Activated CD8-positive, alpha-beta memory T cell treated with anti-CD3 and anti-CD28 coated beads, Interleukin-2, amount 50 U/mL, for 1 hour (primary cell): Measurements from ENCODE around the gene CCDC40.
"Not testable (repeated sequence)": the region's sequence is repeated elsewhere in the genome, so short reads cannot be mapped to it uniquely, and the experiment has no call there.

Experiments
- DNase-seq: peaks from one replicate; pipeline ENCODE4 v3.0.0-alpha.2; 2020; ENCODE audit errors: extremely low read depth

The CCDC40 gene

GRCh38 chr17:80045703-80046102 is 9.3 kb downstream of the CCDC40 start:
- DNase-seq = no peak

GRCh38 chr17:80046709-80047108 is 10.3 kb downstream of the CCDC40 start:
- DNase-seq = not testable (repeated sequence)

DNA sequence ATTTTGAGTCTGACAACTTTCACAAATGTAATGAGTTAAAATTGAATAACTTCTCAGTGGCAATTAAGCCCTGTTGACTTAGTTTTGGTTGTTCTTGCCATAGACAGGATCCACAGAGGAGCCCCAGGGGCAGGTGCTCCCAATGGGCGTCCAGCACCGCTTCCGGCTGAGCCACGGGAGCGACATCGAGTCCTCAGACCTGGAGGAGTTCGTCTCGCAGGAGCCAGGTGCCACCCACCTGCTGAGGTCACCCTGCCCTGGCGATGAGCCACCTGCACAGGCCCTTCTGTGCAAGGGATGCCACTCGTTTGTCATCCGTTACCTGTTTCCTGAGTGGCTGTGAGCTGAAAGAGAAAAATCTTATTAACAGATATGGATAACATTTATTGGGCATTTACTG is 10.7 kb downstream of the CCDC40 start:
- DNase-seq = no peak

GRCh38 chr17:80049986-80050385 is 13.5 kb downstream of the CCDC40 start:
- no peak for DNase-seq

- no peak for DNase-seq
These were observed 14.3 kb downstream of the CCDC40 start for GRCh38 chr17:80050706-80051105.

GRCh38 chr17:80051681-80052080 is 15.2 kb downstream of the CCDC40 start:
- DNase-seq = no peak

DNA sequence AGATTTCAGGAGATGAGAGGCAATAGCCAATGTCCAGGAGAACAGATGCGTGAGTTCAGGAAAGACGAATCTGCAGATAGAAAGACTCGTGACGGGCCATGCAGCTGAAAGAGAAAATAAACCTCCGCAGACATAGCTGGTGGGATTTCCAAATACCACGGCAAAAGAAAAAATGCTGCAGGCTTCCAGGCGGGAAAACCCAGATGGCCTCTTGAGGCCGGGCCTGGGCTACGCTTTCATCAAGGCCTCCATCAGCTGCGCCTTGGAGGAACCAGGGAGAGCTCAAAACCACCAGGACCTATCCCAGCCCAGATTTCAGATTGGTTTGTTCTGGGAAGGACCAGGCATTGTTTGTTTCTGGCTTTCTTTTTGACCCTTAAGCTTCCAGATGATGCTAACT is 16.7 kb downstream of the CCDC40 start:
- DNase-seq = no peak

DNA sequence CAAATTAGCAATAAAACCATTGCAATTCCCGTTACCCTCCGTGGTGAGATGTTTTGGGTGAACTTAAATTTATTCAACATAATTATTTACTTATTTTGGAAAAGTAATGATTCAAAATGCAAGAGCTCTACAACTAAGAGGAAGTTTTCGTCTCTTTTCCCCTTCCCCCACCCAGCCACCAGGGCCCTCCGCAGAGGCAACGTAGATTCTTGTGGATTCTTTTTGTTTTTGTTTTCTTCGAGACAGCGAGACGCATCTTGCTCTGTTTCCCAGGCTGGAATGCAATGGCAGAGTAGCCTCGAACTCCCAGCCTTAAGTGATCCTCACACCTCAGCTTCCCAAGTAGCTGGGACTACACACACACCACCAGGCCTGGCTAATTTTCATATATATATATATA is 19.2 kb downstream of the CCDC40 start:
- DNase-seq = no peak

GRCh38 chr17:80058311-80058955 is 22.0 kb downstream of the CCDC40 start:
- DNase-seq = no peak

DNA sequence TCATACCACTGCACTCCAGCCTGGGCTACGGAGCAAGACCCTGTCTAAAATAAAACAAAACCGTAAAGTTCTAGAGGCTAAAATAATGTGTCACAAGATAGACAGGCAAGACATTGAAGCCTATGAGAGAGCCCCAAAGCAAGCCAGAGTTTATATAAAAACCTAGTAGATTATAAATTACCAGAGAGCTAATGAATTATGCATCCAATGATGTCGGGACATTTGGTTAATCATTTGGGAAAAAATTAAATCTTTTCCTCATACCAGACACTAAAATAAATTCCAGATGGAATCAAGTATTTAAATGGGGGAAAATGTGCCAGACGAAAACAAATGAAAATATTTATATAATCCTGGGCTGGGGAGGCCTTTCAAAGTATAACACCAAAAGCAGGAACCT is 24.2 kb downstream of the CCDC40 start:
- no peak for DNase-seq

- no peak for DNase-seq
These were observed 25.0 kb downstream of the CCDC40 start for GRCh38 chr17:80061421-80061820.

- DNase-seq = no peak
These were observed 27.6 kb downstream of the CCDC40 start for GRCh38 chr17:80063830-80064585.

- no peak for DNase-seq
These were observed 28.3 kb downstream of the CCDC40 start for GRCh38 chr17:80064696-80065095.

GRCh38 chr17:80065478-80066170 is 29.2 kb downstream of the CCDC40 start:
- no peak for DNase-seq

DNA sequence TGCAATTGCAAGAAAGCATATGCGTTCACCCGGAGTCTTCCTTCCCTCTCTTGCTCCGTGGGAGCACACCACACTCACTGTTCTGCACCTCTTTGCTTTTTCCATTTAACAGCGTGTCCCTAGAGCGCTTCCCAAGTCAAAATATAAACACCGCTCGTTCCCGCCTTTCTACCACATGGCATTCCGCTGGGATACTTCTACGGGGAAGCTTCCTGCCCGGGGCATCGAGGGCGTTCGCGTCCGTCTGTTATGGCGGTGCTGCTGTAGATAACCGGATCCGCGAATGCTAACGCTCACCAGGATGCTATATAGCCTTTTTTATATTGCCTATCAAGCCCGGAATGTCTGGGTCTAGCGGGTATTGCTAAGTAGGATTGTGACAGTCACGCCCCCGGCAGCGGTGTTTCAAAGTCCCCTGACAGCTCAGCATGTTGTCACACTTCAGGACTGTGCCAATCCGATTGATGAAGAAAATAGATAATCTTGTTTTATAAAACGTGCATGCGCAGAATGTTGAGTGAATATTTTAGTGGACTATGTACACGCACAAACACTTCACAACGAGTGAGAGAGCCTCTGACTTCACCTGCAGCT is 31.0 kb downstream of the CCDC40 start:
- no peak for DNase-seq

- no peak for DNase-seq
These were observed 32.1 kb downstream of the CCDC40 start for GRCh38 chr17:80068301-80069222.

DNA sequence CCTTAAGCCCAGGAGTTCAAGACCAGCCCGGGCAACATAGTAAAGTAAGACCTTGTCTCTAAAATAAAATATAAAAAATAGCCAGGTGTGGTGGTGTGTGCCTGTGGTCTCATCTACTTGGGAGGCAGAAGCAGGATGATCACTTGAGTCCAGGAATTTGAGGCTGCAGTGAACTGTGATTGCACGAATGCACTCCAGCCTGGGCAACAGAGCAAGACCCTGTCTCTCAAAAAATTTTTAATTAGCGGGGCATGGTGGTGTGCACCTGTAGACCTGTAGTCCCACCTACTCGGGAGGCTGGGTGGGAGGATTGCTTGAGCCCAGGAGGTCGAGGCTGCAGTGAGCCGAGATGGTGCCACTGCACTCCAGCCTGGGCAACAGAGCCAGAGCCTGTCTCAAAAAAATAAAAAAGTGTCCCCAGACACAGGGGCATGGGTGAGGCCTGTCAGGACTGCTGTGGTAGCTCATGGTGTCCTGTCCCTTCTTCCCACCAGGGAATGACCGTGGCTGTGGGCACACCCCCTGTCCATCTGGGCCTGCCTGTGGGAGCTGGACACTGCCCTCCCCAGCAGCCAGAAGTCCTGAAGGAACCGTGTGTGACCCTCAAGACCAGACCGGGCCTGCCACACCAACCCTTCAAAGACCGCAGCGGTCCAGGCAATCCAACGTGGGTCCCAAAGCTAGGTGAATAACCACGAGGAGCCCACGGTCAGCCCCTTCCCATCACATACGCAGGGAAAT is 34.1 kb downstream of the CCDC40 start:
- DNase-seq = no peak

GRCh38 chr17:80071116-80071841 is 34.8 kb downstream of the CCDC40 start:
- no peak for DNase-seq

DNA sequence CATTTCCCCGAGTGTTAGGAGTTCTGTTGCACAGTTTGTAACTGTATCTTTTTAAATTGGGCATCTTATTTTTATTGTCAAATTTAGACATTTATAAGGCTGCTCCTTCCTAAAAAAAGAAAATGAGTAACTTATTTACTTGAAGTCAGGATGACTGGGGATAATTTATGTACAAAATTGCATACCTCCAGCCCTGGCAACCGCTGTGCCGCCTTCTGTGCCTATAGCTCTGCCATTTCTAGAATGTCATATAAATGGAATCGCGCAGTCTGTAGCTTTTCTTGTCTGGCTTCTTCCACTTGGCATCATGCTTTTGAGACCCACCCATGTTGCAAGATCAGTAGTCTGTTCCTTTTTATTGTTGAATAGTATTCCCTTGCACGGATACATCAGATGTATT is 36.0 kb downstream of the CCDC40 start:
- no peak for DNase-seq

GRCh38 chr17:80080081-80080480 is 43.6 kb downstream of the CCDC40 start:
- no peak for DNase-seq
